GM12878 (cell line): Measurements from ENCODE around the gene BORCS5. TPM values are rescaled to one million over a fixed set of nuclear protein-coding genes. Genes with fewer than 3 reads are reported as not detected.

Experiments
- ATAC-seq: fragments of 200-7000 bp; cut with Tn5 transposase; 3 replicates; pipeline ENCODE4 v1.9.1; 2020; ENCODE audit warnings: mild to moderate bottlenecking, moderate library complexity
- BruUV-seq: library from RNA; stranded (reverse); fragments of 400-500 nt; replicated peaks from 2 replicates; lab custom pipeline; 2021; lab: Mats Ljungman, UMichigan
- CTCF ChIA-PET: fragments of 300-600 bp; sonication (Branson Sonifier 250); formaldehyde crosslinking; extraction: SDS; loops from one replicate; lab custom pipeline; 2021; ENCODE audit warnings: inconsistent platforms; lab: Yijun Ruan, JAX
- POLR2A ChIA-PET: fragments of 350-600 bp; formaldehyde crosslinking; extraction: SDS; loops from one replicate; lab custom pipeline; 2021; ENCODE audit warnings: inconsistent platforms; lab: Charles Lee
- RAD21 ChIA-PET: fragments of 300-600 bp; sonication (Branson Sonifier 250); formaldehyde crosslinking; loops from one replicate; lab custom pipeline; 2023; ENCODE audit warnings: antibody characterized with exemption; ENCODE audit not compliant: unreplicated experiment; lab: Charles Lee
- SMC1A ChIA-PET: fragments of 300-600 bp; sonication (Branson Sonifier 250); formaldehyde crosslinking; loops from one replicate; lab custom pipeline; 2023; ENCODE audit not compliant: unreplicated experiment, uncharacterized antibody; lab: Charles Lee
- DNase-seq: peaks from one replicate; pipeline ENCODE4 v3.0.0-alpha.2; 2011; ENCODE audit warnings: low read depth, low spot score
- FAIRE-seq: peaks from 3 replicates; lab custom pipeline; 2011; peaks lifted over from hg19 to GRCh38; lab: Jason Lieb, UNC
- H2AFZ ChIP-seq: 2 replicates; pipeline ENCODE4 v1.6.0; 2011; ENCODE audit warnings: low read depth, low read length, control low read depth; ENCODE audit not compliant: control insufficient read depth
- H3K27ac ChIP-seq: 2 replicates; pipeline ENCODE4 v1.5.1; 2011; ENCODE audit warnings: control low read depth; ENCODE audit not compliant: control insufficient read depth, insufficient read depth
- H3K27me3 ChIP-seq, 2 experiments: replicated peaks in 1 of 2; 2 replicates each; pipeline versions ENCODE4 v1.6.0 to v1.6.1; 2011; ENCODE audit warnings: low read length in 1 of 2; ENCODE audit not compliant: control insufficient read depth in 2 of 2, insufficient read depth in 2 of 2
- H3K36me3 ChIP-seq, 2 experiments: 2 replicates each; pipeline ENCODE4 v1.5.1; 2011; ENCODE audit warnings: low read length in 1 of 2; ENCODE audit not compliant: control insufficient read depth in 2 of 2, insufficient read depth in 2 of 2
- H3K4me1 ChIP-seq: 2 replicates; pipeline ENCODE4 v1.6.1; 2011; ENCODE audit warnings: mild to moderate bottlenecking, low read length, moderate library complexity, mixed read lengths; ENCODE audit not compliant: control insufficient read depth, insufficient read depth
- H3K4me2 ChIP-seq: 2 replicates; pipeline ENCODE4 v1.6.0; 2011; ENCODE audit warnings: control low read depth; ENCODE audit not compliant: control insufficient read depth, insufficient read depth
- H3K4me3 ChIP-seq: fragments of 200-600 bp; sonication (generic); 2 replicates; pipeline ENCODE4 v1.5.1; 2016
- H3K79me2 ChIP-seq: 2 replicates; pipeline ENCODE4 v1.6.0; 2011; ENCODE audit warnings: low read length; ENCODE audit not compliant: control insufficient read depth, insufficient read depth
- H3K9ac ChIP-seq: 2 replicates; pipeline ENCODE4 v1.8.0; 2011; ENCODE audit warnings: low read length, control low read depth, mixed read lengths; ENCODE audit not compliant: control insufficient read depth, insufficient read depth
- H3K9me3 ChIP-seq: replicated peaks from 3 replicates; pipeline ENCODE4 v1.5.1; 2011; ENCODE audit warnings: mild to moderate bottlenecking, low read length; ENCODE audit not compliant: control insufficient read depth, insufficient read depth
- H4K20me1 ChIP-seq: 2 replicates; pipeline ENCODE4 v1.6.0; 2011; ENCODE audit not compliant: control insufficient read depth, insufficient read depth
- CBFB ChIP-seq: IDR thresholded peaks from 2 replicates; pipeline ENCODE4 v1.6.1; 2016; ENCODE audit warnings: antibody characterized with exemption, low read depth
- CREB1 ChIP-seq: IDR thresholded peaks from 2 replicates; pipeline ENCODE4 v1.6.1; 2012; ENCODE audit warnings: low read depth, mild to moderate bottlenecking, inconsistent platforms
- CUX1 ChIP-seq: IDR thresholded peaks from 2 replicates; pipeline ENCODE4 v1.6.1; 2012; ENCODE audit warnings: improper control_type of control experiment, low read depth, low read length; ENCODE audit not compliant: insufficient replicate concordance
- MTA3 ChIP-seq: IDR thresholded peaks from 2 replicates; pipeline ENCODE4 v1.6.1; 2012; ENCODE audit warnings: low read length, inconsistent platforms, borderline replicate concordance
- SIN3A ChIP-seq: IDR thresholded peaks from 2 replicates; pipeline ENCODE4 v1.6.1; 2012; ENCODE audit warnings: low read depth, low read length, improper control_type of control experiment
- SMAD5 ChIP-seq: IDR thresholded peaks from 2 replicates; pipeline ENCODE4 v1.6.1; 2016; ENCODE audit warnings: antibody characterized with exemption, low read depth
- ZBTB33 ChIP-seq: fragments of 450-650 bp; IDR thresholded peaks from 2 replicates; pipeline ENCODE4 v1.6.1; 2017; ENCODE audit warnings: mild to moderate bottlenecking
- WGBS: methylation state at CpG from one replicate; pipeline ENCODE4 v1.1.6; 2016; ENCODE audit warnings: low lambda C conversion rate; ENCODE audit not compliant: insufficient replicate concordance, insufficient coverage; ENCODE audit errors: missing lambda C conversion rate; 5-methylcytosine and 5-hydroxymethylcytosine counted together
- in situ Hi-C: fragments of 300-500 bp; cut with MboI; formaldehyde crosslinking; loops from 9 replicates; pipeline ENCODE4 v1.14.3; 2018; ENCODE audit warnings: mixed read lengths
- intact Hi-C: fragments of 100-400 bp; cut with micrococcal nuclease; formaldehyde crosslinking; loops from one replicate; pipeline ENCODE4 v1.14.2; 2022; ENCODE audit not compliant: unreplicated experiment
- polyA plus RNA-seq, 11 experiments: library from polyadenylated mRNA; depleted of rRNA in 4 of 11; unstranded in 6 of 11; stranded (reverse) in 5 of 11; fragments of >200 nt; fragmentation: Nextera tagmentation in 4 of 11; fragmentation: Illumina TruSeq in 1 of 11; extraction: Ambion mirVana in 4 of 11; extraction: Trizol in 1 of 11; gene quantifications; 1 replicate in 1 of 11; 2 replicates in 10 of 11; pipeline versions ENCODE4 v1.2.1 to v1.2.3, GENCODE V29; 2011 to 2016; ENCODE audit warnings: inconsistent platforms in 2 of 11, missing spikeins in 2 of 11, low read depth in 1 of 11
- total RNA-seq, 4 experiments: library from RNA; depleted of rRNA in 3 of 4; stranded (reverse); fragments of >200 nt in 3 of 4; fragmentation: Illumina TruSeq in 1 of 4; extraction: Trizol in 1 of 4; gene quantifications; 2 replicates each; pipeline versions ENCODE4 v1.2.1 to v1.2.3, GENCODE V29; 2013 to 2021
- TF ChIP-seq, protein P1 (sequence below): fragments of 450-650 bp; IDR thresholded peaks from 2 replicates; pipeline ENCODE4 v1.6.1; 2014; ENCODE audit warnings: mild to moderate bottlenecking
- TF ChIP-seq, protein P2 (sequence below): fragments of 450-650 bp; IDR thresholded peaks from 2 replicates; pipeline ENCODE4 v1.6.1; 2017; ENCODE audit warnings: low read depth, mild to moderate bottlenecking, moderate library complexity

BORCS5 gene
- total and polyA plus RNA-seq, 10 of the 15 experiments (the other 5 are each of a cell fraction or from before 2014, with no cell fraction given): 1.4 to 39.7 (median 16.1) TPM

GRCh38 chr12:12506496-12506890 is 149.6 kb downstream of the BORCS5 start:
- POLR2A ChIA-PET: interaction anchor here (0.8 to 6.0 kb wide), 14 partner anchors 12 to 187 kb away, joined by 3 to 51 read pairs (median 4); partner anchors contain the start of gene DUSP16
- SMC1A ChIA-PET: interaction anchor here (0.7 to 5.6 kb wide), 23 partner anchors 11 to 230 kb away, joined by 3 to 98 read pairs (median 10); partner anchors contain the start of gene DUSP16
- in situ Hi-C loops (no loop called here), intact Hi-C loops (loop anchor here (1.0 to 5.0 kb wide), 5 partner anchors 20 to 196 kb away; partner anchors contain the start of genes CREBL2 and DUSP16)
- Histone ChIP-seq H3K4me1 (peaks cover 36% of the 10 kb centered on the region), H3K4me2 (peak overlapping the region; percentile 85), H3K4me3 (peak overlapping the region; percentile 30), H3K9ac (peak overlapping the region; percentile 4; the same call in 1 of the 2 replicates)
- FAIRE-seq: no peak
- peak; percentile 7; the same call in 2 of the 3 replicates for ATAC-seq
- TF ChIP-seq, protein P1, sequence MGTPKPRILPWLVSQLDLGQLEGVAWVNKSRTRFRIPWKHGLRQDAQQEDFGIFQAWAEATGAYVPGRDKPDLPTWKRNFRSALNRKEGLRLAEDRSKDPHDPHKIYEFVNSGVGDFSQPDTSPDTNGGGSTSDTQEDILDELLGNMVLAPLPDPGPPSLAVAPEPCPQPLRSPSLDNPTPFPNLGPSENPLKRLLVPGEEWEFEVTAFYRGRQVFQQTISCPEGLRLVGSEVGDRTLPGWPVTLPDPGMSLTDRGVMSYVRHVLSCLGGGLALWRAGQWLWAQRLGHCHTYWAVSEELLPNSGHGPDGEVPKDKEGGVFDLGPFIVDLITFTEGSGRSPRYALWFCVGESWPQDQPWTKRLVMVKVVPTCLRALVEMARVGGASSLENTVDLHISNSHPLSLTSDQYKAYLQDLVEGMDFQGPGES: no peak
- TF ChIP-seq CREB1: no peak
- no peak for TF ChIP-seq ZBTB33
- 0 out of 2 replicates have a peak, but pooled peaks have one; percentile 33 for TF ChIP-seq SIN3A
- 0 out of 2 replicates have a peak, but pooled peaks have one; percentile 2 for TF ChIP-seq MTA3
- no peak for TF ChIP-seq SMAD5
- no peak for TF ChIP-seq CBFB
- TF ChIP-seq, protein P2, sequence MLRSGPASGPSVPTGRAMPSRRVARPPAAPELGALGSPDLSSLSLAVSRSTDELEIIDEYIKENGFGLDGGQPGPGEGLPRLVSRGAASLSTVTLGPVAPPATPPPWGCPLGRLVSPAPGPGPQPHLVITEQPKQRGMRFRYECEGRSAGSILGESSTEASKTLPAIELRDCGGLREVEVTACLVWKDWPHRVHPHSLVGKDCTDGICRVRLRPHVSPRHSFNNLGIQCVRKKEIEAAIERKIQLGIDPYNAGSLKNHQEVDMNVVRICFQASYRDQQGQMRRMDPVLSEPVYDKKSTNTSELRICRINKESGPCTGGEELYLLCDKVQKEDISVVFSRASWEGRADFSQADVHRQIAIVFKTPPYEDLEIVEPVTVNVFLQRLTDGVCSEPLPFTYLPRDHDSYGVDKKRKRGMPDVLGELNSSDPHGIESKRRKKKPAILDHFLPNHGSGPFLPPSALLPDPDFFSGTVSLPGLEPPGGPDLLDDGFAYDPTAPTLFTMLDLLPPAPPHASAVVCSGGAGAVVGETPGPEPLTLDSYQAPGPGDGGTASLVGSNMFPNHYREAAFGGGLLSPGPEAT: no peak
- TF ChIP-seq CUX1: no peak
- TF ChIP-seq, all 136 proteins: peak for 2
- H2AFZ ChIP-seq: no peak overlapping the region
- H3K9me3 ChIP-seq: no peaks in the 10 kb centered on the region; the same call in 2 of the 3 replicates
- DNase-seq: no peak
- H3K79me2 ChIP-seq: peaks cover 47% of the 10 kb centered on the region
- H3K36me3 ChIP-seq: peaks cover 0 to under 1% of the 10 kb centered on the region in 2 experiments; a peak in 2 of 4 replicates
- WGBS: 98% methylated on average over 3 of the region's 3 CpGs
- RAD21 ChIA-PET: interaction anchor here (0.6 to 5.6 kb wide), 21 partner anchors 16 to 950 kb away, joined by 3 to 56 read pairs (median 6); partner anchors contain the start of genes BORCS5 and DUSP16
- H4K20me1 ChIP-seq: no peaks in the 10 kb centered on the region
- BruUV-seq: TSS peak; percentile 95
- no peaks in the 10 kb centered on the region for H3K27me3 ChIP-seq
- H3K27ac ChIP-seq: peak overlapping the region; percentile 80
- CTCF ChIA-PET: interaction anchor here (0.8 to 5.3 kb wide), 13 partner anchors 11 to 136 kb away, joined by 3 to 72 read pairs (median 4); partner anchors contain the start of genes CREBL2 and DUSP16
